C4-2B (cell line): ENCODE results near the gene SLC29A2.

Experiments used
- H3K27ac ChIP-seq: fragments of 450-650 bp; 2 replicates; pipeline ENCODE4 v1.5.1; 2017
- CTCF ChIP-seq: fragments of 450-650 bp; conservative IDR thresholded peaks from 2 replicates; pipeline ENCODE4 v1.5.1; 2017; ENCODE audit warnings: mild to moderate bottlenecking
- ZFX ChIP-seq: fragments of 450-650 bp; IDR thresholded peaks from 2 replicates; pipeline ENCODE4 v1.6.1; 2017

The SLC29A2 gene

GRCh38 chr11:66371627-66372415, at the start of gene SLC29A2:
SLC29A2 (minus strand) TSS chr11:66371760; CDS start chr11:66371591, 169 bp downstream.
- TF ChIP-seq ZFX, result 0 out of 2 replicates have a peak, but pooled peaks have one; percentile 42
- TF ChIP-seq CTCF, result no peak
- peak within 1 kb of the TSS; percentile 97 for H3K27ac ChIP-seq

GRCh38 chr11:66420671-66421476, 49.3 kb upstream of the SLC29A2 start, which contains the start of gene NPAS4:
NPAS4 (plus strand) TSS chr11:66421035; CDS start chr11:66421180, 145 bp downstream.
- TF ChIP-seq CTCF (no peak), ZFX (no peak)
- H3K27ac ChIP-seq, result no peak within 1 kb of the TSS

- no peak overlapping the region for H3K27ac ChIP-seq
- TF ChIP-seq ZFX (no peak), CTCF (no peak)
Measured at GRCh38 chr11:66419825-66420224, 48.3 kb upstream of the SLC29A2 start.

GRCh38 chr11:66418986-66419308, 47.4 kb upstream of the SLC29A2 start:
- TF ChIP-seq ZFX, result no peak
- no peak for TF ChIP-seq CTCF

GRCh38 chr11:66418168-66418985, 46.8 kb upstream of the SLC29A2 start:
- no peak overlapping the region for H3K27ac ChIP-seq
- no peak for TF ChIP-seq ZFX
- no peak for TF ChIP-seq CTCF

More at GRCh38 chr11:66418986-66419308, 47.4 kb upstream of the SLC29A2 start:
- no peak overlapping the region for H3K27ac ChIP-seq

GRCh38 chr11:66417000-66417399, 45.4 kb upstream of the SLC29A2 start:
- H3K27ac ChIP-seq, result no peak overlapping the region
- TF ChIP-seq ZFX (no peak), CTCF (no peak)
